GM18526 (cell line): ENCODE data around the gene PARD3B.

Experiments used
- POLR2A ChIP-seq: IDR thresholded peaks from 3 replicates; pipeline ENCODE4 v1.6.1; 2011; ENCODE audit not compliant: insufficient read length; ENCODE audit errors: extremely low read depth

PARD3B gene

GRCh38 chr2:205212357-205212756 is 667.1 kb downstream of the PARD3B start:
- TF ChIP-seq POLR2A = no peak

- TF ChIP-seq POLR2A = no peak
Measured at GRCh38 chr2:205216092-205216491, 670.8 kb downstream of the PARD3B start.

- TF ChIP-seq POLR2A = no peak
Measured at GRCh38 chr2:205216580-205216979, 671.3 kb downstream of the PARD3B start.

GRCh38 chr2:205217004-205217403 is 671.7 kb downstream of the PARD3B start:
- no peak for TF ChIP-seq POLR2A

- no peak for TF ChIP-seq POLR2A
Measured at GRCh38 chr2:205218056-205218455, 672.8 kb downstream of the PARD3B start.

GRCh38 chr2:205220559-205220958 is 675.3 kb downstream of the PARD3B start:
- TF ChIP-seq POLR2A = no peak

GRCh38 chr2:205232086-205232485 is 686.8 kb downstream of the PARD3B start:
- TF ChIP-seq POLR2A = no peak

GRCh38 chr2:205235434-205235833 is 690.2 kb downstream of the PARD3B start:
- TF ChIP-seq POLR2A = no peak

- TF ChIP-seq POLR2A = no peak
Measured at GRCh38 chr2:205237524-205237923, 692.2 kb downstream of the PARD3B start.

- no peak for TF ChIP-seq POLR2A
Measured at GRCh38 chr2:205245001-205245400, 699.7 kb downstream of the PARD3B start.

GRCh38 chr2:205245652-205246051 is 700.4 kb downstream of the PARD3B start:
- TF ChIP-seq POLR2A = no peak

- TF ChIP-seq POLR2A = no peak
Measured at GRCh38 chr2:205259121-205259520, 713.8 kb downstream of the PARD3B start.

- TF ChIP-seq POLR2A = no peak
Measured at GRCh38 chr2:205261516-205262020, 716.3 kb downstream of the PARD3B start.

- no peak for TF ChIP-seq POLR2A
Measured at GRCh38 chr2:205267323-205267722, 722.0 kb downstream of the PARD3B start.

GRCh38 chr2:205270689-205271088 is 725.4 kb downstream of the PARD3B start:
- TF ChIP-seq POLR2A = no peak

- no peak for TF ChIP-seq POLR2A
Measured at GRCh38 chr2:205273148-205273547, 727.9 kb downstream of the PARD3B start.

GRCh38 chr2:205273627-205274026 is 728.4 kb downstream of the PARD3B start:
- TF ChIP-seq POLR2A = no peak

GRCh38 chr2:205274801-205275200 is 729.5 kb downstream of the PARD3B start:
- TF ChIP-seq POLR2A = no peak
